HL-60/S4 treated with retinoic acid at 250 ng/mL for 4 days and 3 days (cell line): Measurements from ENCODE around the gene ATCAY.
"Not testable (repeated sequence)": the region's sequence is repeated elsewhere in the genome, so short reads cannot be mapped to it uniquely, and the experiment has no call there.

ENCODE experiments used
- in situ Hi-C: fragments of 300-500 bp; cut with MboI; formaldehyde crosslinking; loops from 2 replicates; pipeline ENCODE4 v1.7.0; 2022; ENCODE audit warnings: low sequenced_read_pairs

The ATCAY gene

DNA sequence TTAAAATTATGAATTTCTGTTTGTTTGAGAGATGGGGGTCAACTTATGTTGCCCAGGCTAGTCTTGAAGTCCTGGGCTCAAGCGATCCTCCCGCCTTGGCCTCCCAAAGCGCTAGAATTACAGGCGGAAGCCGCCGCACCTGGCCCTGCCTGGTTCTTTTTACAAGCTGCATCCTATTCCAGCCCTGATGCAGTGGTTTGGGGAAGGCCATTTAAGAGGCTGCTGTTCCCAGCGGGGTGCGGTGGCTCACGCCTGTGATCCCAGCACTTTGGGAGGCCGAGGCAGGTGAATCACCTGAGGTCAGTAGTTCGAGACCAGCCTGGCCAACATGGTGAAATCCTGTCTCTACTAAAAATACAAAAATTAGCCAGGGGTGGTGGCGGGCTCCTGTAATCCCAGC is 87.5 kb downstream of the ATCAY start:
- in situ Hi-C loops: not testable (repeated sequence)

DNA sequence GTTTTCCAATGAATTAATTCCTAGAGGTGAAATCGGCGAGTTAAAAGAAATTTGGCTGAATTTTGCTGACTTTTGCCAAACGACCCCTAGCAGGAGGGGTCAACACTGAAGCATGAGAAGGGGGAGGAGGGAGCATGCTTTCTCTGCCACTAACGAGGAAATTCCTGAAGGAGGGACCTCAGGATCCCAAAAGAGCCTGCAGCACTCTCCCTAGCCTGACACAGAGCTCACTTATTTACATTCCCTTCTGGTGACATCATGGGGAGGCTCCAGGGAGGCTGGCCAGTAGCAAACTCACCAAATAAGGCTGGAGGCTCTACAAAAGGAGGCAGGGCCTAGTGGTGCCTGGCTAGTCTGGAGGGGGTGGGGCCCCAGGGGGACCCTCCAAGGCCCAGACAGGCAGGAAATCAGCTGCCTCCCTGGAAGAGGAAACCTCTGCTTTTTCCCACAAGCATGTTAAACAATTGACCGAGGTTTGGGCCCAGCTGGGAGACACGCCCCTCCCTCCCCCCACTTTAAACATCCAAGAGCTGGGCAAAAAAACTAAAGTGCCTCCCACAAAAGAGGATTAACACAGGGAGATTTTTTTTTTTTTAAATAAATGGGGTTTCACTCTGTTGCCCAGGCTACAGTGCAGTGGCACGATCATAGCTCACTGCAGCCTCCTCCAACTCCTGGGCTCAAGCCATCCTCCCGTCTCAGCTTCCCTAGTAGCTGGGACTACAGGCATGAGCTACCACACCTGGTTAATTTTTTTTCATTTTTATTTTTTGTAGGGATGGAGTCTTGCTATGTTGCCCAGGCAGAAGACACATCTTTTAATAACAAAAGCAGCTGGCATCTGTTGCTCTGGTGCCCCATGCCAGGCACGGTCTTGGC is 88.3 kb downstream of the ATCAY start:
- in situ Hi-C loops: no loop called here

DNA sequence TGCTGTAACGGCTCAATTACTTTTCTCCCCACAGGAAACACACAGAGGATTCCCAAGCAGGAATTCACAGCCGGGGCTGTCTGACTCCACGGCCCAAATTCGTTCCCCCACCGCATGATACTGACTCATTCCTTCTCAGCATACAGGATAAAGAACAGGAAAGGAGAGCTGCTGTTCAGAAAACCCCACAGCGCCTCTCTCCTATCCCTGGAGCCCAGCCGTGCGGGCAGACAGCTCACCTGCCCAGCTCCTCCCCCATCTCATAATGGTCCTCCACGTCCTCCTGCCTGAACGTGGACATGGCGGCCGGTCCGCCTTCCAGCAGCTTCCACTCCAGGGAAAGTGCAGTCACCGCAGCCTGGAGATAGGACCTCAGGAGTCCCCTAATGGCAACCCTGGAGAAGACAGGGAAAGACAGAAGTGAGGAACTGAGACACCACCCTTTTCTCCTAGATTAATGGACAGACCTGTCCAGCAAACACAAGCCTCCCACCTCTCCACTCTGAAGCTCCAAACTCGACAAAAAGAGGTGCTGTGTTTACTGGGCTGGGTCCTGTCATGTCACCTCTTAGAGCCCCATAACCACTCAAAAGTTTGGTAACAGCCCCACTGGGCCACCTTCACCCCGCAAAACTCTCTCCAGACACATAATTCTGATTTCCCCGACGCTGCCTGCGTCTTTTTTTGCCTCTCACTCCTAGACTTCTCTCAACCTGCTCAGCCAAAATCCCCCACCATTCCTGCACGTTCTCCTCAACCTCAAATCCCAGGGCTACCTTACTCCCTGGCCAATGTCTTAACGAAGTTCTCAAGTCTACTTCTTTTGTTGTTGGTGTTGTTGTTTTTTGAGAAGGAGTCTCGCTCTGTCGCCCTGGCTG is 89.2 kb downstream of the ATCAY start:
- in situ Hi-C loops: no loop called here

DNA sequence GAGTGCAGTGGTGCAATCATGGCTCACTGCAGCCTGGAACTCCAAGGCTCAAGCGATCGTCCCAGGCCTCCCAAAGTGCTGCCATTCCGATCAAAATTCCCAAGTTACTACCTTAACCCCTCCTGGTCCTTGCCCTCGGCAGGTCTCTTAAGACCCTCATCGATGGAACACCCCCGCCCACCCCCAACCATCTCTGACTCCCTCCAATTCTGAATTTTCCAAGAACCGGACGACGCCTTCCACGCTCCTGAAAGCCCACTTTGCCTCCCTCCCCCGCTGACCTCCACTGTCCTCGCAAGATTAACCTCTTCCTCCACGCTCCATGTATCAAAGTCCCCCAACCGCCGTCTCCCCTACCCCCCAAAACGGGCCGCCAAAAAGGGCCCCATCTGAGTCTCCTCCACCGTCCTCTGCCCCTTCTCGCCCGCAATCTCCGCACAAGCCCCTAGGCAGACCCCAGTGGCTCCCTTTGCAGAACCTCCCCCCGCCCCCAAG is 89.9 kb downstream of the ATCAY start:
- in situ Hi-C loops: no loop called here

DNA sequence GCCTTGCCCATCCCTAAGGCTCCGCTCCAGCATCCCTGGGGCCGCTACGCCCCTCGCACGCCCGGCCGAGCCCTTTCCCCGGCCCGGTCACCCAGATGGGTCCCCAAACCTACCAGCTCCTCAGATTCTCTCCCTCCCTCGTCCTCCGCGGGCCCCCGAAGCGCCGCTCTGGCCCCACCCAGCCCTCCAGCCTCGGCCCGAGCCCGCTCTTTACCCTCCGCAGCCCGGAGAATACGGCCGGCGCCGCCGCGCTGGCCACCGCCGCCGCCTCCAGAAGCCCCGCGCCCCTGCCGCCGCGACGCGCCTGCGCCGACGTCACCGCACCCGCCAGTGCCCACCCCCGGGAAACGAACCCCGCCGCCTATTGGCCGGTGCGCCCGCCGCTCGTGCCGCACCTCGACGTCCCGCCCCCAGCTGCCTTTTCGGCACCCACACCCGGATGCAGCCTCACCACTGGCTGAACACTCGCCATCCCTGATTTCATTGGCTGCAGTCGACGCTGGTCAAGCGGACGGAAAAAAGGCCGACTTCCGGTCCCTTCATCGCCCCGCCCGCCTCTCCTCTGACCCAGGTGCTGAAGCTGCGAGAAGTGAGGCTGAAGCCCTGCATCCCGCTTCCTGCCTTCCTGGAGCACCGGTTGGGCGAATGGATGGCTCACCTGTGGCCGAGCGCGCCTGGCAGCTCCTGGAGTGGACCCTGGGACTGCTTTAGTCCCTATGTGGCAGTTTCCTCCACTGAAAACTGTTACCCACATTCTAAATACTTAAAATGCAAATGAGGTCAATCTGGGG is 90.5 kb downstream of the ATCAY start, which contains the start of gene DAPK3:
Gene DAPK3 (minus strand): TSS at position 292 of the 791 bp plus-strand sequence. CDS start 1,364 bp downstream, outside the sequence.
- in situ Hi-C loops: no loop called here

DNA sequence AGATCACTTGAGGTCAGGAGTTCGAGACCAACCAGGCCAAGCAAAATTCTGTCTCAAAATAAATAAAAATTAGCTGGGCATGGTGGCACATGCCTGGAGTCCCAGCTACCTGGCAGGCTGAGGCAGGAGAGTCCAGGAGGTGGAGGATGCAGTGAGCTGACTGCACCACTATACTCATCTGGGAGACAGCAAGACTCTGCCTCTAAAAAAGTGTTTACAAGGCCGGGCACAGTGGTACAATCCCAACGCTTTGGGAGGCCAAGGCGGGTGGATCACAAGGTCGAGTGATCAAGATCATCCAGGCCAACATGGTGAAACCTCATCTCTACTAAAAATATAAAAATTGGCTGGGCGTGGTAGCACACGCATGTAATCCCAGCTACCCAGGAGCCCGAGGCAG is 94.7 kb downstream of the ATCAY start:
- in situ Hi-C loops: no loop called here

DNA sequence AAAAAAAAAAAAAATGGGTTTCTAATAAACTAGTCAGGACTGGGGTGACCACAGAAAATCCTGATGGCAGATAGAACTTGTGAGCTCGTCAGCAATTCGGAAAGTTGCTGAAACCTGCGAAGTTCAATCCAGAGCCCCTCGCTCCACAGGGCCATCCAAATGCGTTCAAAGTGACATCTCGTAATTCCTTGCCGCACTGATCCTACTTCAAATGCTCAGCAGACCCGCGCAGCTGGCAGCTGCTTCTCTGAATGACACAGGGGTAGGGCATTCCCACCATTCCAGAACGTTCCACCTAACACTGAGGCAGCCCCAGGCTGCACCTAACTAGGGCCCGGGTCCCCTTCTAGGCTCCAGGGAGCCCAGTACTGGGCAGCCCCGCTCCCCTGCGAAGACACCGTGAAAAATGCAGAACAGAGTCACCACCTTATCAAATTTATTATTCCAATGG is 95.2 kb downstream of the ATCAY start:
- in situ Hi-C loops: no loop called here

DNA sequence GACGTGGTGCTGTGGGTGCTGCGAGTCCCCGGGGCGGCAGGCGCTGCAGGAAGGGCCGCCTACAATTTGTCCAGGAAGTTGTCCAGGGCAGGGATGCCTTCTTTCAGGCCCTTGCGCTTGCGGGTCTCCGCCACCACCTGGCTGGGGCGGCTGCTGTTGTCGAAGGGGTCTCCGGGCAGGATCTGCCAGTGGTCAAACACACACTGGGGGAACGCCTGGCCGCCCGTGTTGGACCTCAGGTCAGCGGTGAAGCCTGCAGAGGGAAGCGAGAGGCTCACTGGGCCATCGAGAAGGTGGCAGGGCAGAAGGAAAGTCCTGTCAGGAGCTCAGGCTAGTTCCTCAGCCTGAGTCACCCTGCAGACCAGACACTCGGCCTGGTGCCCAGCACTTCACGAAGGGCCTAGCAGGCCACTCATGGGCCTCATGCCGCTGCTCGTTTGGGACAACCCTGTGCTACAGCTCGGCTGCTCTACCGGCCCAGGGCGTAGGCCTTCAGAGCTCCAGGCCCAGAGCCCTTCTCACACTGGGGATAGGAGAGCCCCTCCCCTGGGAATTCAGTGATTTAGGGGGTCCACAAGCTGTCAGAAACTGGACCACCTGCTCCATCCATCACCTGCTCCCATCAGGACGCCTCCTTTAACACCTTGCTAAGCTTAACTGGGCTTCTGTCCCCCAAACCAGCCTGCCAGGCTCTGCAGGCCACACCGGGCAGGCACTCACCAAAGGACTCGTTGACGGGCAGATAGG is 96.2 kb downstream of the ATCAY start:
- in situ Hi-C loops: no loop called here
